Adrenal gland (tissue), 12 donors: ENCODE measurements around the gene C1orf105. TPM values are rescaled to one million over a fixed set of nuclear protein-coding genes. Genes with fewer than 3 reads are reported as not detected.

Source experiments
- DNase-seq, 7 donors: peaks; one replicate each; pipeline ENCODE4 v3.0.0-alpha.2; 2019 to 2020
- H3K27ac ChIP-seq, 5 donors: fragments of 200-600 bp; sonication (generic) in 4 of 5; 1 replicate in 3 of 5; 2 replicates in 2 of 5; pipeline versions ENCODE4 v1.5.1 to v1.8.0; 2016 to 2020; ENCODE audit warnings: mild to moderate bottlenecking in 1 of 5
- H3K27me3 ChIP-seq: fragments of 200-600 bp; 2 replicates; pipeline ENCODE4 v1.8.0; 2021
- H3K36me3 ChIP-seq, 2 donors: fragments of 200-600 bp; replicated peaks in 1 of 2; 1 replicate in 1 of 2; 2 replicates in 1 of 2; pipeline versions ENCODE4 v1.5.1 to v1.8.0; 2018 to 2022
- H3K4me1 ChIP-seq, 2 donors: fragments of 200-600 bp; replicated peaks in 1 of 2; 1 replicate in 1 of 2; 2 replicates in 1 of 2; pipeline versions ENCODE4 v1.5.1 to v1.8.0; 2018 to 2021
- H3K4me3 ChIP-seq, 4 donors: fragments of 200-600 bp; sonication (generic) in 3 of 4; one replicate each; pipeline ENCODE4 v1.5.1; 2016 to 2018
- H3K9me3 ChIP-seq, 3 donors: fragments of 200-600 bp; sonication (generic) in 1 of 3; replicated peaks in 1 of 3; 1 replicate in 2 of 3; 2 replicates in 1 of 3; pipeline versions ENCODE4 v1.5.1 to v1.8.0; 2016 to 2021
- CTCF ChIP-seq, 6 experiments: fragments of 450-650 bp in 4 of 6; fragments of 200-600 bp in 2 of 6; sonication (generic) in 1 of 6; IDR thresholded peaks; 1 replicate in 5 of 6; 2 replicates in 1 of 6; pipeline versions ENCODE4 v1.5.1 to v1.8.0; 2016 to 2021; ENCODE audit warnings: antibody characterized with exemption in 6 of 6, mild to moderate bottlenecking in 2 of 6, moderate library complexity in 1 of 6
- POLR2A ChIP-seq, 2 donors: fragments of 450-650 bp; IDR thresholded peaks; one replicate each; pipeline ENCODE4 v1.6.1; 2017; ENCODE audit warnings: antibody characterized with exemption in 2 of 2, mild to moderate bottlenecking in 2 of 2, moderate library complexity in 1 of 2
- WGBS, 4 donors: extraction: QIAGEN DNeasy Blood & Tissue Kit in 2 of 4; methylation state at CpG; one replicate each; pipeline versions ENCODE4 v1.1.5 to v1.1.7; 2013 to 2017; 5-methylcytosine and 5-hydroxymethylcytosine counted together
- intact Hi-C, 2 donors: fragments of 100-400 bp; cut with DNase I; formaldehyde crosslinking; loops; one replicate each; pipeline versions ENCODE4 v1.14.1 to v1.15.0; 2022 to 2023
- polyA plus RNA-seq, 3 donors: library from polyadenylated mRNA; stranded (reverse); fragments of 200-250 nt in 2 of 3; fragments of 350-450 nt in 1 of 3; fragmentation: Illumina TruSeq in 1 of 3; extraction: RNeasy Lipid Tissue Mini Kit (QIAGEN cat#74804) in 1 of 3; gene quantifications; one replicate each; pipeline ENCODE4 v1.2.3, GENCODE V29; 2013 to 2014
- total RNA-seq, 9 donors: library from RNA; depleted of rRNA in 4 of 9; stranded (reverse); fragments of >200 nt in 4 of 9; fragments of 120-200 nt in 1 of 9; fragmentation: NEBNext Ultra II Directional in 1 of 9; extraction: Animal tissue kit (Norgen Biotek cat#: 25700) in 1 of 9; gene quantifications; one replicate each; pipeline versions ENCODE4 v1.1.0 to v1.2.4, GENCODE V29; 2013 to 2023
- donor health status: healthy with polysubstance abuse.
- donor health status: Bipolar disorder and iron deficiency.
- donor health status: DM: yes; HTN: yes; CAD: no.
- donor health status: DM: no; HTN: no; CAD: no.
- donor health status: DM: no; HTN: no; CAD: no.
- donor health status: DM: yes; HTN: yes; CAD: no.

The C1orf105 gene
- total and polyA plus RNA-seq, 12 donors, result 0.37 to 0.80 (median 0.39) TPM; not detected in 9

- TF ChIP-seq CTCF (IDR thresholded peaks at IDR 0.05) (no peak), POLR2A (IDR thresholded peaks at IDR 0.05) (no peak)
- DNase-seq, result no peak
- WGBS, 4 donors, result 52 to 67% (median 57%) methylated on average over 3 of the region's 3 CpGs
- Histone ChIP-seq H3K4me3 (peak overlapping the region; percentile 44 to 94 (median 80)), H3K27ac (peak overlapping the region in 1 of 5 donors; percentile 62), H3K27me3 (no peaks in the 10 kb centered on the region), H3K36me3 (no peaks in the 10 kb centered on the region), H3K4me1 (peaks cover 0 to 14% of the 10 kb centered on the region in 2 donors), H3K9me3 (no peaks in the 10 kb centered on the region)
- intact Hi-C loops, result loop anchor here in 1 of 2 donors (10.0 kb wide), 1 partner anchor 82 kb away; no protein-coding TSS in a partner anchor
Observed at GRCh38 chr1:172442843-172443565, 22.5 kb downstream of the C1orf105 start.

- Histone ChIP-seq H3K9me3 (no peaks in the 10 kb centered on the region), H3K27me3 (no peaks in the 10 kb centered on the region), H3K4me1 (peaks cover 0 to 14% of the 10 kb centered on the region in 2 donors), H3K4me3 (peak within 1 kb of the TSS; percentile 44 to 94 (median 80)), H3K36me3 (no peaks in the 10 kb centered on the region), H3K27ac (peak within 1 kb of the TSS in 3 of 5 donors; percentile 59 to 85 (median 62))
- TF ChIP-seq POLR2A (IDR thresholded peaks at IDR 0.05), result peak in 1 of 2 donors; percentile 20
- peak; percentile 52 to 88 (median 85) for TF ChIP-seq CTCF (IDR thresholded peaks at IDR 0.05)
- intact Hi-C loops, result loop anchor here in 1 of 2 donors (10.0 kb wide), 1 partner anchor 81 kb away; no protein-coding TSS in a partner anchor
- 7 to 13% (median 10%) methylated on average over 18 to 43 of the region's 43 CpGs for WGBS, 4 donors
- DNase-seq, result peak; percentile 88 to 95 (median 92)
Observed at GRCh38 chr1:172443666-172444453, 23.4 kb downstream of the C1orf105 start, which contains the start of gene PIGC. Gene PIGC, minus strand, starts transcription at chr1:172444069. Its CDS starts 1,447 bp downstream, at chr1:172442622.

- no peak overlapping the region for H3K27ac ChIP-seq
- WGBS, 4 donors, result 83 to 92% (median 88%) methylated on average over 3 of the region's 3 CpGs
- intact Hi-C loops, result loop anchor here (5.0 to 10.0 kb wide), 2 partner anchors 78 to 271 kb away; no protein-coding TSS in a partner anchor
Observed at GRCh38 chr1:172446547-172446946, 26.1 kb downstream of the C1orf105 start.

More at GRCh38 chr1:172446547-172446946, 26.1 kb downstream of the C1orf105 start:
- Histone ChIP-seq H3K9me3 (no peaks in the 10 kb centered on the region), H3K4me3 (no peak overlapping the region), H3K27me3 (no peaks in the 10 kb centered on the region), H3K4me1 (peaks cover 12 to 36% of the 10 kb centered on the region in 2 donors), H3K36me3 (no peaks in the 10 kb centered on the region)
- TF ChIP-seq CTCF (IDR thresholded peaks at IDR 0.05) (no peak), POLR2A (IDR thresholded peaks at IDR 0.05) (no peak)
- no peak for DNase-seq
